ENCODE data around the gene PLA2G1B.

The PLA2G1B gene

DNA sequence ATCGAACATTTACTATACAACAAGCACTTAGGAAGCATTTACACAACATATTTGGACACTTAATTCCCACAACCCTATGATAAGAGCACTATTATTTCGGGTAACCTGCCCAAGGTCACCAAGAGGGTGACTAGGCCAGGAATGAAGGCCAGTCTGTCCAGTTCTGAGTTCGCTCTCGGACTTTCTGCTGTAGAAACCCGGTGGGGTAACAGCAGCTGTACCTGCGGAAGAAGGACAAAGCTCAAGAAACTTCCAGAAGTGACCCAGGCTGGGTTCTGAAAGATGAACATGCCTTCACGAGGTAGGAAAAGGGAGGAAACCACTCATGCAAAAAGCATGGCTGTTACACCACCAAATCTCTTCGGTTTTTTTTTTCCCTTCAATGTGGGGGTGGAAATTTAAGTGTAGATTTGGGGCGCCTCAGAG lies 10.8 kb downstream of the PLA2G1B start:
- Histone ChIP-seq H3K4me1 (ENCODE audit: control insufficient read depth, insufficient read depth, low read length) (no peaks in the 10 kb centered on the region), H3K9me3 (ENCODE audit: control insufficient read depth, insufficient read depth, low read length) (no peaks in the 10 kb centered on the region), H3K27me3 (ENCODE audit: control insufficient read depth, insufficient read depth, low read length) (no peaks in the 10 kb centered on the region), H3K4me3 (ENCODE audit: low read depth, low read length) (peak overlapping the region; percentile 88), H3K9ac (ENCODE audit: low read depth, low read length) (peak overlapping the region; percentile 67), H3K36me3 (ENCODE audit: control insufficient read depth, insufficient read depth, low read length) (no peaks in the 10 kb centered on the region)

DNA sequence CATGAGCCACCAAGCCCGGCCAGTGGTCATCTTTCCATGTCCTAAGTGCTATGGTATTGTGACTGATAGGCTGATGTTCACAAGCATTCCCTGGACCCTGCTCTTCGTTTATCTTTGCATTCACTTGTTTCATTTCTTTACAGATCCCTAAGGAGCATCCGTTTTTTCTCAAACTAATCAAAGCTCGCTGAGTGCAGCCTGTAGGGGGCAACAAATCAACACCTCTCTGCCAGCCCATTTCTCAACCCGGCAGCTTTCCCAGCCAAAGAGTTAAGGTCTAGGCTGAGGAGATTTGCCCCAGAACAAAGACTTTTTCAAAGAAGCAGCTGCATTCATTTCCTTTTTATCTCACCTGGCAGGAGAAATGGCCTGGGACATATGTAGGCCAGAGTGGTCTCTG lies 13.4 kb downstream of the PLA2G1B start:
- H3K9ac ChIP-seq (ENCODE audit: low read depth, low read length): no peak overlapping the region
- no peaks in the 10 kb centered on the region for H3K4me1 ChIP-seq (ENCODE audit: control insufficient read depth, insufficient read depth, low read length)
- no peaks in the 10 kb centered on the region for H3K9me3 ChIP-seq (ENCODE audit: control insufficient read depth, insufficient read depth, low read length)
- no peak overlapping the region for H3K4me3 ChIP-seq (ENCODE audit: low read depth, low read length)
- H3K27me3 ChIP-seq (ENCODE audit: control insufficient read depth, insufficient read depth, low read length): no peaks in the 10 kb centered on the region
- H3K36me3 ChIP-seq (ENCODE audit: control insufficient read depth, insufficient read depth, low read length): no peaks in the 10 kb centered on the region

DNA sequence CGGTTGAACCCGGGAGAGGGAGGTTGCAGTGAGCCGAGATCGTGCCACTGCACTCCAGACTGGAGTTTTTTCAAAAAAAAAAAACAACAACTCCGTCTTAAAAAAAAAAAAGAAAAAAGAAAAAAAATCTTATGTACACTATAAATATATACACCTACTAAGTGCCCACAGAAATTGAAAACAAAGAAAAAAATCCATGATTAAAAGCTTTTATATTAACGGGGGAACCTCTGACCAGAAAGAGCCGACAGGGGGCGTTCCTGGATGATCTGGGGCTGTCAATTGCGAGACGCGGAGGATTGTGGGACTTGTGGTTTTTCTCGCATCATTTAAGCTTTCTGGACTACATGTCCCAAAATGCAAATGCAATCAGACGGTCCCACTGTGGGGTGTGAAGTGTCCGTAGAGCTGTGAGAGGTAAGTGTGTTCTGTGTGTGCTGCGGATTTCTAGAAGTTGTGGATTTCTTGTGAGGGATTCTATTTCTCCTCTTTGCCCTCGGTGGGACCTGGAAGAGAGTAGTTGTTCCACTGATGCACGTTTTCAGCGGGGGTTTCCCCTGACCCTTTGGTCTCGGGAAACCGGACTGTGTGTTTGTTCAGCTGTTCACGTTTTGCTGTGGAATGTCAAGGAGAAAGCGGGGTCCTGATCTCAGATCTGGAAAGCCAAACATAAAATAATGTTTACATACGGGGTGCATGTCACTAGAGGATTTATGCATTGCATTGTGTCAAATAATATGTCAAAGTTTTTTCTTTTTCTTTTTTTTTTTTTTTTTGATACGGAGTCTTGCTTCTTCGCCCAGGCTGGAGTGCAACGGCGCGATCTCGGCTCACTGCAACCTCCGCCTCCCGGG lies 25.4 kb downstream of the PLA2G1B start, which contains the start of gene SIRT4:
Gene SIRT4, plus strand, starts transcription at position 360 of the 854 bp plus-strand sequence. CDS start 1,241 bp downstream, outside the sequence.
- H3K9ac ChIP-seq (ENCODE audit: low read depth, low read length): peak within 1 kb of the TSS; percentile 91
- H3K4me3 ChIP-seq (ENCODE audit: low read depth, low read length): peak within 1 kb of the TSS; percentile 98
- no peaks in the 10 kb centered on the region for H3K4me1 ChIP-seq (ENCODE audit: control insufficient read depth, insufficient read depth, low read length)
- H3K9me3 ChIP-seq (ENCODE audit: control insufficient read depth, insufficient read depth, low read length): no peaks in the 10 kb centered on the region
- H3K27me3 ChIP-seq (ENCODE audit: control insufficient read depth, insufficient read depth, low read length): no peaks in the 10 kb centered on the region
- no peaks in the 10 kb centered on the region for H3K36me3 ChIP-seq (ENCODE audit: control insufficient read depth, insufficient read depth, low read length)

DNA sequence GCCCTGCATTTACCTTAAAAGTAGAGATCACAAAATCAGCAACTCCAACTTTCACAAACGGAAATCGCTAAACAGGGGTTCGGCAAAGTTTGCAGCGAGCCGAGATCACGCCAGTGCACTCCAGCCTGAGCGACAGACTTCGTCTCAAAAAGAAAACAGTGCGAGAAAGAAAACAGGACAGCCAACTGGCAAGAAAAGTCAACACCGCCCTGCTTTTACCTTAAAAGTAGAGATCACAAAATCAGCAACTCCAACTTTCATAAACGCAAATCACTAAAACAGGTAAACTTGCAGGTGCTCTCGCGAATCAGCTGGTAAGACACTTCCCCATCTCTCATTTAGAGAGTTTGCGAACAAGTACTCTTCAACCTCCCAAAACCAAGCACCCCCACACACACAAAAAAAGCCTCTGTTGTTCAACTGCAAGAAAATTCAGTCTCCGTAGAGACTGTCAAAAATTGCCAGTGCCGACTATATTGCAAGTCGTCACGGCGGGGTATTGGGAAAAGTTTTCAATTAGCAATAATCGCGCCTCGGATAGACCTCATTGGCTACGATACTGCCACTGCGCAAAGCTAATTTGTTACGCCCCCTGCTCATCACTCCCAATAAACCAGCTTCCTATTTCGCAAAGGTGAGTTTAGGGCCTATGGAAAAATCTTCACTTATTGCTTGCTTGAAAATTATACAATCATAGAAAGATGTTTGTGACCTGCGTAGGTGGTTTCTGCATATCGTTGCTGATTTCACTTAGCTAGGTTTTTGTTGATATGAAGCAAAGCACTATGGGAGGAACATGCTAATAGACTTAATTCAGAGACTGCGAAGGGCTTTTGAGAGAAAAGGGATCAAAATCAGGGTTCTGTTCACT lies 34.7 kb downstream of the PLA2G1B start, which contains the start of gene RNU4-1:
Gene RNU4-1, minus strand, starts transcription at position 577 of the 871 bp plus-strand sequence.
- H3K4me1 ChIP-seq (ENCODE audit: control insufficient read depth, insufficient read depth, low read length): no peaks in the 10 kb centered on the region
- H3K36me3 ChIP-seq (ENCODE audit: control insufficient read depth, insufficient read depth, low read length): no peaks in the 10 kb centered on the region
- H3K27me3 ChIP-seq (ENCODE audit: control insufficient read depth, insufficient read depth, low read length): no peaks in the 10 kb centered on the region
- H3K9ac ChIP-seq (ENCODE audit: low read depth, low read length): peak within 1 kb of the TSS; percentile 68
- H3K9me3 ChIP-seq (ENCODE audit: control insufficient read depth, insufficient read depth, low read length): no peaks in the 10 kb centered on the region
- peak within 1 kb of the TSS; percentile 54 for H3K4me3 ChIP-seq (ENCODE audit: low read depth, low read length)

DNA sequence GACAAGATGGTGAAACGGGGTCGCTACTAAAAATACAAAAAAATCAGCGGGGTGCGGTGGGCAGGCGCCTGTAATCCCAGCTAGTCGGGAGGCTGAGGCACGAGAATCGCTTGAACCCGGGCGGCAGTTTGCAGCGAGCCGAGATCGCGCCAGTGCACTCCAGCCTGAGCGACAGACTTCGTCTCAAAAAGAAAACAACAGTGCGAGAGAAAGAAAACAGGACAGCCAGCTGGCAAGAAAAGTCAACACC lies 35.2 kb downstream of the PLA2G1B start:
- peak overlapping the region; percentile 68 for H3K9ac ChIP-seq (ENCODE audit: low read depth, low read length)
- H3K36me3 ChIP-seq (ENCODE audit: control insufficient read depth, insufficient read depth, low read length): no peaks in the 10 kb centered on the region
- no peaks in the 10 kb centered on the region for H3K27me3 ChIP-seq (ENCODE audit: control insufficient read depth, insufficient read depth, low read length)
- no peaks in the 10 kb centered on the region for H3K4me1 ChIP-seq (ENCODE audit: control insufficient read depth, insufficient read depth, low read length)
- peak overlapping the region; percentile 54 for H3K4me3 ChIP-seq (ENCODE audit: low read depth, low read length)
- H3K9me3 ChIP-seq (ENCODE audit: control insufficient read depth, insufficient read depth, low read length): no peaks in the 10 kb centered on the region

DNA sequence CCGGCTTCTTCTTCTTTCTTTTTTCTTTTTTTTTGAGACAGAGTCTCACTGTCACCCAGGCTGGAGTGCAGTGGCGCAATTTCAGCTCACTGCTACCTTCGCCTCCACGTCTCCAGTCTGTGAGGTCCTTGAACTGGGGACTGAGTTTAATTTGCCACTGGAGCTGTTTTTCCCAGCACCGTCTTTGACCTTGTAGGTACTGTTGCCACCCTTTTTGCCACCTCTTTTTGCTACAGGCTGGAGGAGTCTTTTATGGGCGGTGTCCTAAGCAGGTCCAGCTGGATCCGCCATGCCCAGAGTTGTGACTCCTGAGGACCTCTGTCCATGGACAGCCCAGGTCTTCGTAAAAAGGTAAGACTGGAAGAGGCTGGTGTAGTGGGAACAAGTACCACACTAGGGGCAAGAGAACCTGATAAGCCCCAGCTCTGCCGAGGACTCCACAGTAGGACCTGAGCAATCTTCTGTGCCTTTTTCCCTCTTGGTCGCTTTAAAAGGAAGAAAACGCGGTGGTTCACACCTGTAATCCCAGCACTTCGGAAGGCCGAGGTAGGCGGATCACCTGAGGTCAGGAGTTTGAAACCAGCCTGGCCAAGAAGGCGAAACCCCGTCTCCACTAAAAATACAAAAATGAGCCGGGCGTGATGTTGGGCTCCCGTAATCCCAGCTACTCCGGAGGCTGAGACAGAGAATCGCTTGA lies 36.8 kb downstream of the PLA2G1B start:
- Histone ChIP-seq H3K9ac (ENCODE audit: low read depth, low read length) (peak overlapping the region; percentile 68), H3K4me1 (ENCODE audit: control insufficient read depth, insufficient read depth, low read length) (no peaks in the 10 kb centered on the region), H3K27me3 (ENCODE audit: control insufficient read depth, insufficient read depth, low read length) (no peaks in the 10 kb centered on the region), H3K9me3 (ENCODE audit: control insufficient read depth, insufficient read depth, low read length) (no peaks in the 10 kb centered on the region), H3K36me3 (ENCODE audit: control insufficient read depth, insufficient read depth, low read length) (no peaks in the 10 kb centered on the region), H3K4me3 (ENCODE audit: low read depth, low read length) (peak overlapping the region; percentile 36)

DNA sequence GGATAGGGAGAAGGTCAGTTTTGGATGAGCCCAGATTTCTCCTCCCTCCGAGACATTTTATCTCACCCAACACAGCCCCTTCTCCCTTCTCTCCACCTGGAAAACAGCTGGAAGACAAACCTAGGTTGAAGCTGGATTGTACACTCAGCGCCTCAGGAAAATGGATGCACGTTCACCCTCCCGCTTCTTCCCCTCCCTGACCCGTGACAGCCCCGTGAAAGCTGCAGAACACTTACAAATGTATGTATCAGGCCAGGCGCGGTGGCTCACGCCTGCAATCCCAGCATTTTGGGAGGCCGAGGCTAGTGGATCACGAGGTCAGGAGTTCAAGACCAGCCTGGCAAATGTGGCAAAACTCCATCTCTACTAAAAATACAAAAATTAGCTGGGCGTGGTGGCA lies 40.1 kb downstream of the PLA2G1B start:
- Histone ChIP-seq H3K9ac (ENCODE audit: low read depth, low read length) (no peak overlapping the region), H3K36me3 (ENCODE audit: control insufficient read depth, insufficient read depth, low read length) (no peaks in the 10 kb centered on the region), H3K9me3 (ENCODE audit: control insufficient read depth, insufficient read depth, low read length) (no peaks in the 10 kb centered on the region), H3K27me3 (ENCODE audit: control insufficient read depth, insufficient read depth, low read length) (no peaks in the 10 kb centered on the region), H3K4me1 (ENCODE audit: control insufficient read depth, insufficient read depth, low read length) (no peaks in the 10 kb centered on the region), H3K4me3 (ENCODE audit: low read depth, low read length) (no peak overlapping the region)

DNA sequence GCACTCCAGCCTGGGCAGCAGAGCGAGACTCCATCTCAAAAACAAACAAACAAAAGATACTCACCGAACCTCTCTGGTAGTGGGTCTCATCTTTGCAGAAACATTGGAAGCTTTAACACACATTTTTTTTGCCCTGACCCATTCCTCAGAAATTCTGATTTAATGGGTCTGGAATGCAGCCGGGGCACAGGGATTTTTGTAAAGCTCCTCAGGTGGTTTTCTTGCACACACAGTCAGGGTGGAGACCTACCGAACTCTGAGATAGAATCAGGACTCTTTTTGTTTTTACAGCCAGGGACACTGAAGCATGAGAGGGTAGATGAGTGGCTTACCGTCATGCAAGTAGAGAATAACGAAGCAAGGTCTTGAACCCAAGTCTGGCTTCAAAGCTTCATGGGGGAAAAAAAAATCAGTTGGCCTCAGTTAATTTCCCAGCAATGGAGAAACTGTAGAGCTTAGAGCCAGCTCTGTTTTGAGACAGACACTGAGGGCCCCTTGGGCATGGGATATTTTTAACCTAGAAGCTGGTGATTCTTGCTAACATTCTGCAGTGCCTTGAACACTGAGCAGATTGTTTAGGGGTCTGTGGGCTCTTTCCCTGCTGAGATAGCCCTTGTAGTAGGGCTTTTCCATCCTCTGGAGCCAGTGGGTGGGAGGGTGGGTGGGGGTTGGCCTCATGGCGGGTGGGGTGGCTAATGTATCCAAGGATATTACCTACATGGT lies 40.6 kb downstream of the PLA2G1B start:
- H3K9me3 ChIP-seq (ENCODE audit: control insufficient read depth, insufficient read depth, low read length): no peaks in the 10 kb centered on the region
- H3K4me3 ChIP-seq (ENCODE audit: low read depth, low read length): no peak overlapping the region
- no peak overlapping the region for H3K9ac ChIP-seq (ENCODE audit: low read depth, low read length)
- H3K27me3 ChIP-seq (ENCODE audit: control insufficient read depth, insufficient read depth, low read length): no peaks in the 10 kb centered on the region
- H3K4me1 ChIP-seq (ENCODE audit: control insufficient read depth, insufficient read depth, low read length): no peaks in the 10 kb centered on the region
- H3K36me3 ChIP-seq (ENCODE audit: control insufficient read depth, insufficient read depth, low read length): no peaks in the 10 kb centered on the region

DNA sequence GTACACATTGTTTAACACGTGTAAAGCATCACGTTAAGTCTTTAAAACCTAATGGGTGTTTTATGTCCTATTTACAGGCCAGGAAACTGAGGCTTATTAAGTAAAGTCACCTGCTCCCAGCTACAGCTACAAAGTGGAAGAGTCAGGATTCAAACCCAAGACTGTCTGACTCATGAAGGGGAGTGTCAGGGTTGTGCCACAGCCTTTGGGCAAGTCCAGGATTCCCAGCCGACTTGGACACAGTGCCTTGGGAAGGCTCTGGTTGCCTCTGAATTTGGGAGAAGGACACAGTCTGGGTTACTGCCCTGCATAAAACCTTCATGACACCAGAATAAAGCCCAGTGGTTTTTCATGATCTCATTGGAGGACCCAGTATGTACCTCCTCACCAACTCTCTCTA lies 43.2 kb downstream of the PLA2G1B start:
- no peaks in the 10 kb centered on the region for H3K9me3 ChIP-seq (ENCODE audit: control insufficient read depth, insufficient read depth, low read length)
- no peaks in the 10 kb centered on the region for H3K27me3 ChIP-seq (ENCODE audit: control insufficient read depth, insufficient read depth, low read length)
- no peaks in the 10 kb centered on the region for H3K4me1 ChIP-seq (ENCODE audit: control insufficient read depth, insufficient read depth, low read length)
- H3K36me3 ChIP-seq (ENCODE audit: control insufficient read depth, insufficient read depth, low read length): no peaks in the 10 kb centered on the region
- H3K4me3 ChIP-seq (ENCODE audit: low read depth, low read length): no peak overlapping the region
- no peak overlapping the region for H3K9ac ChIP-seq (ENCODE audit: low read depth, low read length)

DNA sequence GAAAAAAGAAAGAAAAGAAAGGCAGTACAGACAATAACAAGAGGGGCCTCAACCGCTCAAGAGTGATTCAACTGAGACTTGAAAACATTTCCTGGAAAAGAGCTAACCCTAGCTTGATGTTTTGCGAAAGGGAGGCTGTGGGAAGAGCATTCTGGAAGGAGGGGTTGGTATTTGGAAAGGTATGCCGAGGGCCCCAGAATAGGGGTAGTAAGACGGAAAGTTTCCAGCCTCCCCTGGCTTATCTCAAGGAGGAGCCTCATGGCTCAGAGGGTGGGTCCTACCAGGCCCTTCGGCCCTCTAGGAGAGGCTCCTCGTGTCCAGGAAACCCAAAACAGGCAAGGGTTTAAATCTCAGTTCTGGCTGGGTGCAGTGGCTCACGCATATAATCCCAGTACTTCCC lies 44.3 kb downstream of the PLA2G1B start:
- Histone ChIP-seq H3K4me3 (ENCODE audit: low read depth, low read length) (no peak overlapping the region), H3K27me3 (ENCODE audit: control insufficient read depth, insufficient read depth, low read length) (no peaks in the 10 kb centered on the region), H3K36me3 (ENCODE audit: control insufficient read depth, insufficient read depth, low read length) (no peaks in the 10 kb centered on the region), H3K9ac (ENCODE audit: low read depth, low read length) (no peak overlapping the region), H3K9me3 (ENCODE audit: control insufficient read depth, insufficient read depth, low read length) (no peaks in the 10 kb centered on the region), H3K4me1 (ENCODE audit: control insufficient read depth, insufficient read depth, low read length) (no peaks in the 10 kb centered on the region)
